SIG-M5 (cell line): ENCODE data around the gene PHACTR1.

Experiments
- DNase-seq: peaks from one replicate; lab custom pipeline; 2025; lab: John Stamatoyannopoulos, UW

The PHACTR1 gene

GRCh38 chr6:13072686-13073347 lies 356.2 kb downstream of the PHACTR1 start:
- no peak for DNase-seq

- no peak for DNase-seq
These were observed 358.0 kb downstream of the PHACTR1 start for GRCh38 chr6:13074415-13075140.

- DNase-seq: no peak
These were observed 358.7 kb downstream of the PHACTR1 start for GRCh38 chr6:13075141-13075845.

GRCh38 chr6:13076575-13076974 lies 360.0 kb downstream of the PHACTR1 start:
- no peak for DNase-seq

- no peak for DNase-seq
These were observed 360.6 kb downstream of the PHACTR1 start for GRCh38 chr6:13077117-13077516.

- DNase-seq: no peak
These were observed 362.6 kb downstream of the PHACTR1 start for GRCh38 chr6:13079096-13079723.

- DNase-seq: no peak
These were observed 364.1 kb downstream of the PHACTR1 start for GRCh38 chr6:13080462-13081188.

- no peak for DNase-seq
These were observed 364.6 kb downstream of the PHACTR1 start for GRCh38 chr6:13081189-13081563.

GRCh38 chr6:13089296-13089994 lies 372.9 kb downstream of the PHACTR1 start:
- no peak for DNase-seq

- DNase-seq: no peak
These were observed 374.6 kb downstream of the PHACTR1 start for GRCh38 chr6:13091192-13091591.

- DNase-seq: no peak
These were observed 378.3 kb downstream of the PHACTR1 start for GRCh38 chr6:13094781-13095425.

- DNase-seq: no peak
These were observed 379.5 kb downstream of the PHACTR1 start for GRCh38 chr6:13096084-13096483.

GRCh38 chr6:13097454-13097853 lies 380.9 kb downstream of the PHACTR1 start:
- DNase-seq: no peak

- DNase-seq: no peak
These were observed 381.4 kb downstream of the PHACTR1 start for GRCh38 chr6:13098006-13098405.

GRCh38 chr6:13098793-13099570 lies 382.4 kb downstream of the PHACTR1 start:
- no peak for DNase-seq

- no peak for DNase-seq
These were observed 383.2 kb downstream of the PHACTR1 start for GRCh38 chr6:13099771-13100170.

GRCh38 chr6:13101409-13101808 lies 384.8 kb downstream of the PHACTR1 start:
- no peak for DNase-seq

GRCh38 chr6:13101985-13102384 lies 385.4 kb downstream of the PHACTR1 start:
- no peak for DNase-seq

GRCh38 chr6:13103169-13103568 lies 386.6 kb downstream of the PHACTR1 start:
- no peak for DNase-seq

- no peak for DNase-seq
These were observed 388.6 kb downstream of the PHACTR1 start for GRCh38 chr6:13105139-13105538.
